CD4-positive, alpha-beta memory T cell (primary cell): ENCODE measurements around the gene ABTB2. TPM values are rescaled to one million over a fixed set of nuclear protein-coding genes. Genes with fewer than 3 reads are reported as not detected.

Experiments
- CTCF ChIA-PET: fragments of 350-600 bp; sonication (Branson Sonifier 250); formaldehyde crosslinking; loops from one replicate; lab custom pipeline; 2021; ENCODE audit warnings: inconsistent platforms; ENCODE audit not compliant: partially characterized antibody; lab: Charles Lee
- POLR2A ChIA-PET: fragments of 350-600 bp; sonication (Branson Sonifier 250); formaldehyde crosslinking; loops from one replicate; lab custom pipeline; 2021; ENCODE audit not compliant: partially characterized antibody; lab: Charles Lee
- DNase-seq, 5 donors: peaks; one replicate each; pipeline versions ENCODE4 v3.0.0 to v3.0.0-alpha.2; 2020 to 2022; ENCODE audit warnings: mixed read lengths in 1 of 5
- H3K27ac ChIP-seq: one replicate; pipeline ENCODE4 v1.7.0; 2013; ENCODE audit warnings: low read depth, low read length
- H3K27me3 ChIP-seq: 2 replicates; pipeline ENCODE4 v1.7.0; 2013; ENCODE audit warnings: mild to moderate bottlenecking, low read length, moderate library complexity; ENCODE audit not compliant: insufficient read depth
- H3K36me3 ChIP-seq: 2 replicates; pipeline ENCODE4 v1.7.0; 2013; ENCODE audit warnings: mild to moderate bottlenecking, low read length, moderate library complexity; ENCODE audit not compliant: insufficient read depth
- H3K4me1 ChIP-seq: 2 replicates; pipeline ENCODE4 v1.7.0; 2013; ENCODE audit warnings: mild to moderate bottlenecking, low read length, moderate library complexity; ENCODE audit not compliant: insufficient read depth
- H3K4me3 ChIP-seq, 2 donors: one replicate each; pipeline ENCODE4 v1.7.0; 2013; ENCODE audit warnings: low read length in 2 of 2, mild to moderate bottlenecking in 1 of 2
- H3K9me3 ChIP-seq, 2 donors: one replicate each; pipeline ENCODE4 v1.7.0; 2013; ENCODE audit warnings: low read length in 2 of 2, control low read depth in 1 of 2; ENCODE audit not compliant: control insufficient read depth in 1 of 2
- H3K27ac Mint-ChIP-seq, 7 donors: one replicate each; pipeline ENCODE4 v1.8.0; 2020 to 2021; ENCODE audit warnings: mixed read lengths in 7 of 7, mild to moderate bottlenecking in 6 of 7, inconsistent platforms in 3 of 7, moderate library complexity in 3 of 7
- H3K27me3 Mint-ChIP-seq, 2 donors: one replicate each; pipeline ENCODE4 v1.8.0; 2020 to 2021; ENCODE audit warnings: mixed read lengths in 2 of 2
- H3K36me3 Mint-ChIP-seq, 2 donors: one replicate each; pipeline ENCODE4 v1.8.0; 2020 to 2021; ENCODE audit warnings: mixed read lengths in 2 of 2, inconsistent platforms in 1 of 2, mild to moderate bottlenecking in 1 of 2
- H3K4me1 Mint-ChIP-seq, 4 donors: one replicate each; pipeline ENCODE4 v1.8.0; 2020 to 2021; ENCODE audit warnings: mixed read lengths in 4 of 4, mild to moderate bottlenecking in 1 of 4
- H3K4me3 Mint-ChIP-seq, 8 donors: one replicate each; pipeline ENCODE4 v1.8.0; 2020 to 2021; ENCODE audit warnings: mixed read lengths in 8 of 8, mild to moderate bottlenecking in 7 of 8, moderate library complexity in 6 of 8, inconsistent platforms in 3 of 8
- H3K9me3 Mint-ChIP-seq, 8 donors: one replicate each; pipeline ENCODE4 v1.8.0; 2020 to 2021; ENCODE audit warnings: mixed read lengths in 8 of 8, mild to moderate bottlenecking in 5 of 8, inconsistent platforms in 3 of 8, moderate library complexity in 1 of 8
- intact Hi-C: fragments of 100-400 bp; cut with micrococcal nuclease; formaldehyde crosslinking; loops from one replicate; pipeline ENCODE4 v1.15.1; 2023
- polyA plus RNA-seq, 2 donors: library from polyadenylated mRNA; unstranded; fragments of 300-500 nt; fragmentation: Illumina TruSeq; gene quantifications; one replicate each; pipeline ENCODE4 v1.2.3, GENCODE V29; 2021
- total RNA-seq, 2 experiments: library from RNA; stranded (reverse); gene quantifications; one replicate each; pipeline ENCODE4 v1.2.3, GENCODE V29; 2021

The ABTB2 gene
- total and polyA plus RNA-seq, 4 experiments from 2014 or later: 0.35 to 0.39 TPM; not detected in 2

DNA sequence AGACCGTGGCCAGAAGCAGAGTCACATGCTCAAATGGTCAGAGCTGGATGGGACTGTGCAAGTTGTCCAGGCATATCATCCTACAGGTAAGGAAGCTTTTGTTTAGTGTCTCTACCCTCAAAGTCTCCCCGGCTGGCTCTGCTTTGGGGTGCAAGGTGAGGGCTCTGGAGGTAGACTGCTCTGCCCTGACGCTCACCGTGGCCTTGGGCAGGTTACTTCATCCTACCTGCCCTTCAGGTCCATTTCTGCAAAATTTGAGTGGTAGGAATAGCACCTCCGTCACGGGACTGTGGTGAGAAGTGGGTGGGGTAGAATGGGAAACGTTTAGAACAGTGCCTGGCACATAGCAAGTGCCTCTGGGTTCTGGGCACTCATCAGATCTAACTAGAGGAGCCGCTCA lies 210.2 kb downstream of the ABTB2 start:
- no peaks in the 10 kb centered on the region for H3K27me3 Mint-ChIP-seq
- ChIA-PET POLR2A (no interaction called here), CTCF (interaction anchor here (1.0 to 1.4 kb wide), 3 partner anchors 18 to 339 kb away, joined by 3 to 4 read pairs (median 3); partner anchors contain the start of gene ABTB2)
- intact Hi-C loops: no loop called here
- Histone ChIP-seq H3K9me3 (no peaks in the 10 kb centered on the region), H3K4me1 (no peaks in the 10 kb centered on the region), H3K36me3 (peaks cover 67% of the 10 kb centered on the region), H3K27me3 (no peaks in the 10 kb centered on the region), H3K4me3 (no peak overlapping the region), H3K27ac (no peak overlapping the region)
- H3K9me3 Mint-ChIP-seq: no peaks in the 10 kb centered on the region
- no peak overlapping the region for H3K27ac Mint-ChIP-seq
- peaks cover 0 to 1% (median 0%) of the 10 kb centered on the region in 4 donors for H3K4me1 Mint-ChIP-seq
- DNase-seq: no peak
- H3K4me3 Mint-ChIP-seq: no peak overlapping the region
- H3K36me3 Mint-ChIP-seq: peaks cover 44 to 66% of the 10 kb centered on the region in 2 donors

- ChIA-PET CTCF (no interaction called here), POLR2A (no interaction called here)
- Mint-ChIP-seq H3K27ac (no peak overlapping the region), H3K4me1 (peaks cover 0 to 1% (median 0%) of the 10 kb centered on the region in 4 donors), H3K4me3 (no peak overlapping the region), H3K9me3 (no peaks in the 10 kb centered on the region), H3K36me3 (peaks cover 51 to 73% of the 10 kb centered on the region in 2 donors), H3K27me3 (no peaks in the 10 kb centered on the region)
- intact Hi-C loops: no loop called here
- no peak overlapping the region for H3K27ac ChIP-seq
- no peaks in the 10 kb centered on the region for H3K27me3 ChIP-seq
- no peak overlapping the region for H3K4me3 ChIP-seq
- H3K4me1 ChIP-seq: no peaks in the 10 kb centered on the region
- no peak for DNase-seq
- H3K36me3 ChIP-seq: peaks cover 74% of the 10 kb centered on the region
- H3K9me3 ChIP-seq: no peaks in the 10 kb centered on the region
Measured at GRCh38 chr11:34146866-34147265, 210.9 kb downstream of the ABTB2 start.

DNA sequence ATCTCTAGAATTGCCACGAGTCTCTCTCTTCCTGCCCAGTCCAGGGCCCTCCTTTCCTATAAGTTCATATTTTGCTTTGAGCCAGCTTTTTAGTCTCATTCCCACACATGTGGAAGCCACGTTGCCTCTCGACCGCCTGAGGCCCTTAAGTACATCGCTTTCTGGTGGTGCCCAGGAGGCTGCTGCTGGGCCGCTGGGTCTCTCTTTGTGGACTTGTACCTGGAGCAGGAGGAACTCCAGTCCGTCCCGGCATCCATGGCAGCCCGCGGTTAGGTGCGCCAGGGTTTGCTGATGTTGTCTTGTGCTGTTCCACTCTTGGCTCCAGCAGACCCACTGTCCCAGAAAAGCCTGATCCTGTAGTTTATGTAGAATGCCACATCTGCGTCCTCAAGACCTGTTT lies 211.4 kb downstream of the ABTB2 start:
- peaks cover 56 to 78% of the 10 kb centered on the region in 2 donors for H3K36me3 Mint-ChIP-seq

GRCh38 chr11:34145847-34146381 lies 211.9 kb downstream of the ABTB2 start:
- no peaks in the 10 kb centered on the region for H3K9me3 Mint-ChIP-seq
- Histone ChIP-seq H3K36me3 (peaks cover 83% of the 10 kb centered on the region), H3K27me3 (no peaks in the 10 kb centered on the region), H3K4me3 (no peak overlapping the region), H3K27ac (no peak overlapping the region), H3K9me3 (no peaks in the 10 kb centered on the region), H3K4me1 (no peaks in the 10 kb centered on the region)
- ChIA-PET CTCF (no interaction called here), POLR2A (no interaction called here)
- no peak for DNase-seq
- H3K36me3 Mint-ChIP-seq: peaks cover 61 to 83% of the 10 kb centered on the region in 2 donors
- H3K27ac Mint-ChIP-seq: peak overlapping the region in 3 of 7 donors; percentile 38 to 55 (median 42)
- H3K27me3 Mint-ChIP-seq: no peaks in the 10 kb centered on the region
- no peak overlapping the region for H3K4me3 Mint-ChIP-seq
- peaks cover 0 to 1% (median 0%) of the 10 kb centered on the region in 4 donors for H3K4me1 Mint-ChIP-seq
- intact Hi-C loops: no loop called here

More for the DNA sequence above, 211.4 kb downstream of the ABTB2 start:
- no peaks in the 10 kb centered on the region for H3K27me3 ChIP-seq
- Mint-ChIP-seq H3K4me1 (peaks cover 0 to 1% (median 0%) of the 10 kb centered on the region in 4 donors), H3K27ac (no peak overlapping the region), H3K27me3 (no peaks in the 10 kb centered on the region), H3K9me3 (no peaks in the 10 kb centered on the region), H3K4me3 (no peak overlapping the region)
- H3K4me3 ChIP-seq: no peak overlapping the region
- CTCF ChIA-PET: no interaction called here
- peaks cover 78% of the 10 kb centered on the region for H3K36me3 ChIP-seq
- H3K9me3 ChIP-seq: no peaks in the 10 kb centered on the region
- DNase-seq: no peak
- H3K27ac ChIP-seq: no peak overlapping the region
- POLR2A ChIA-PET: no interaction called here
- intact Hi-C loops: no loop called here
- no peaks in the 10 kb centered on the region for H3K4me1 ChIP-seq

- peak overlapping the region in 1 of 7 donors; percentile 55 for H3K27ac Mint-ChIP-seq
- no peak overlapping the region for H3K27ac ChIP-seq
- CTCF ChIA-PET: interaction anchor here (0.7 kb wide), 1 partner anchor 27 kb away, joined by 3 read pairs; no protein-coding TSS in a partner anchor
- POLR2A ChIA-PET: no interaction called here
- peaks cover 92% of the 10 kb centered on the region for H3K36me3 ChIP-seq
- H3K4me1 Mint-ChIP-seq: no peaks in the 10 kb centered on the region
- no peak for DNase-seq
- H3K4me1 ChIP-seq: no peaks in the 10 kb centered on the region
- H3K27me3 ChIP-seq: no peaks in the 10 kb centered on the region
- H3K9me3 Mint-ChIP-seq: no peaks in the 10 kb centered on the region
- H3K4me3 ChIP-seq: no peak overlapping the region
- intact Hi-C loops: no loop called here
- no peaks in the 10 kb centered on the region for H3K9me3 ChIP-seq
- peaks cover 67 to 84% of the 10 kb centered on the region in 2 donors for H3K36me3 Mint-ChIP-seq
- H3K27me3 Mint-ChIP-seq: no peaks in the 10 kb centered on the region
- no peak overlapping the region for H3K4me3 Mint-ChIP-seq
Measured at GRCh38 chr11:34145073-34145472, 212.7 kb downstream of the ABTB2 start.

DNA sequence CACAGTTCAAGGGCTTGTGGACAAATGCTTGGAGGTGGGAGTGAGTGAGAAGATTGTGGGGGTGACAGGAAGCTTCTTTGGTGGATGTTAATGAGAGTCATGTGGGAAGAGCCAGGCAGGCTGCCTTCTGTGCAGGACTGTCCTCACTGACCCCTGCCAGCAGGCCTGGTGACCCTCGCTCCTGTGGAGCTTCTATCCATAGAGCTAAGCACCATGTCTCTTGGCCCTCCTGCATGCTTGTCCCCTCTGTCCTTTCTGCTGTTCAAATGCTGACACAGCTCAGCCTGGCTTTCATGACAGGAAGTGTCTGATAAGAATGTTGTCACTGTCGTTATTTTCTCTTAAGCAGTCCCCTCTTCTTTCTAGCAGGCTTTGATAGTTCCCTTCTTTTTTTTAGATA lies 214.8 kb downstream of the ABTB2 start:
- Mint-ChIP-seq H3K27ac (peak overlapping the region in 1 of 7 donors; percentile 71), H3K4me3 (no peak overlapping the region), H3K27me3 (no peaks in the 10 kb centered on the region), H3K4me1 (peaks cover 0 to 4% (median 0%) of the 10 kb centered on the region in 4 donors), H3K36me3 (peaks cover 77 to 93% of the 10 kb centered on the region in 2 donors), H3K9me3 (no peaks in the 10 kb centered on the region)
- Histone ChIP-seq H3K4me3 (no peak overlapping the region), H3K27ac (no peak overlapping the region), H3K27me3 (no peaks in the 10 kb centered on the region), H3K4me1 (no peaks in the 10 kb centered on the region), H3K36me3 (peaks cover 91% of the 10 kb centered on the region), H3K9me3 (no peaks in the 10 kb centered on the region)
- ChIA-PET CTCF (no interaction called here), POLR2A (no interaction called here)
- intact Hi-C loops: no loop called here
- DNase-seq: no peak

DNA sequence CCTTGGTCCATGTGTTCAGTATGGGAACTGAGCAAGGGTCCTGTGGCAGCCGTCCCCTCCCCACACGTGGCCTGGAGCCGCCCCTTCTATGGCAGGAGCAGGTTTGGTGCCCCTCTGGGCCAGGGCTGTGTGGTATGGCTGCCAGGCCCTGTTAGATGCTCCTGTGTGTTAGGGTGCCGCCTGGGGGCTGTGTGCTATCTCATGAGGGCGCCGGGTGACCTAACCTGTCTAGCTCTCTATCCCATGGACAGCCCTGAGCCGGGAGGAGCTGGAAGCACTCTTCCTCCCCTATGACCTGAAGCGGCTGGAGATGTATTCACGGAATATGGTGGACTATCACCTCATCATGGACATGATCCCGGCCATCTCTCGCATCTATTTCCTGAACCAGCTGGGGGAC lies 217.7 kb downstream of the ABTB2 start:
- Histone ChIP-seq H3K4me3 (no peak overlapping the region), H3K27me3 (no peaks in the 10 kb centered on the region), H3K27ac (no peak overlapping the region), H3K4me1 (no peaks in the 10 kb centered on the region), H3K9me3 (no peaks in the 10 kb centered on the region), H3K36me3 (peaks cover 92% of the 10 kb centered on the region)
- Mint-ChIP-seq H3K27ac (peak overlapping the region in 2 of 7 donors; percentile 12 to 60), H3K9me3 (no peaks in the 10 kb centered on the region), H3K36me3 (peaks cover 70 to 88% of the 10 kb centered on the region in 2 donors), H3K27me3 (no peaks in the 10 kb centered on the region), H3K4me3 (no peak overlapping the region), H3K4me1 (peaks cover 0 to 4% (median under 1%) of the 10 kb centered on the region in 4 donors)
- intact Hi-C loops: no loop called here
- POLR2A ChIA-PET: no interaction called here
- no peak for DNase-seq
- CTCF ChIA-PET: interaction anchor here (1.8 kb wide), 1 partner anchor 143 kb away, joined by 4 read pairs; no protein-coding TSS in a partner anchor
